HepG2 (cell line): ENCODE data around the gene POLA1. TPM values are rescaled to one million over a fixed set of nuclear protein-coding genes. Genes with fewer than 3 reads are reported as not detected.

ENCODE experiments used
- ATAC-seq: fragments of 200-7000 bp; cut with Tn5 transposase; 3 replicates; pipeline ENCODE4 v1.9.1; 2020; ENCODE audit warnings: mild to moderate bottlenecking, moderate library complexity
- BruUV-seq: library from RNA; stranded (reverse); fragments of 400-500 nt; replicated peaks from 2 replicates; lab custom pipeline; 2021; lab: Mats Ljungman, UMichigan
- CTCF ChIA-PET: fragments of 300-600 bp; formaldehyde crosslinking; extraction: SDS; loops from one replicate; lab custom pipeline; 2021; ENCODE audit warnings: low total read pairs, inconsistent platforms, low intra/inter-chr PET ratio; lab: Yijun Ruan, JAX
- POLR2A ChIA-PET: fragments of 350-600 bp; sonication (Branson Sonifier 250); formaldehyde crosslinking; loops from one replicate; lab custom pipeline; 2020; ENCODE audit warnings: antibody characterized with exemption, inconsistent platforms; lab: Yijun Ruan, JAX
- DNase-seq: peaks from one replicate; pipeline ENCODE4 v3.0.0-alpha.2; 2015; ENCODE audit warnings: low spot score
- FAIRE-seq: peaks from 3 replicates; lab custom pipeline; 2011; peaks lifted over from hg19 to GRCh38; lab: Jason Lieb, UNC
- H2AFZ ChIP-seq: one replicate; pipeline ENCODE4 v1.6.1; 2011; ENCODE audit warnings: low read length, inconsistent platforms
- H3K27ac ChIP-seq: fragments of 300-600 bp; 3 replicates; pipeline ENCODE4 v1.8.0; 2011; ENCODE audit warnings: mixed run types, mild to moderate bottlenecking, mixed read lengths, low read length, inconsistent platforms; ENCODE audit not compliant: insufficient read depth; ENCODE audit errors: extremely low read length
- H3K27me3 ChIP-seq, 2 experiments: fragments of 200-600 bp in 1 of 2; 2 replicates in 1 of 2; 3 replicates in 1 of 2; pipeline versions ENCODE4 v1.6.0 to v1.8.0; 2011; ENCODE audit warnings: low read length in 2 of 2, mild to moderate bottlenecking in 2 of 2, moderate library complexity in 2 of 2, inconsistent platforms in 1 of 2; ENCODE audit not compliant: insufficient read depth in 2 of 2, control insufficient read depth in 1 of 2
- H3K36me3 ChIP-seq, 2 experiments: fragments of 200-600 bp in 1 of 2; replicated peaks in 1 of 2; 2 replicates in 1 of 2; 3 replicates in 1 of 2; pipeline versions ENCODE4 v1.5.1 to v1.8.0; 2011; ENCODE audit warnings: low read length in 2 of 2, inconsistent platforms in 1 of 2; ENCODE audit not compliant: insufficient read depth in 2 of 2, control insufficient read depth in 1 of 2
- H3K4me1 ChIP-seq: 2 replicates; pipeline ENCODE4 v1.5.1; 2012; ENCODE audit warnings: low read length, inconsistent platforms; ENCODE audit not compliant: insufficient read depth
- H3K4me2 ChIP-seq: 2 replicates; pipeline ENCODE4 v1.6.0; 2011; ENCODE audit warnings: low read depth, low read length, inconsistent platforms
- H3K4me3 ChIP-seq, 3 experiments: fragments of 200-600 bp in 1 of 3; sonication (generic), shearing (Covaris generic) in 1 of 3; replicated peaks in 1 of 3; 2 replicates each; pipeline ENCODE4 v1.5.1; 2011 to 2016; ENCODE audit warnings: low read length in 3 of 3, inconsistent platforms in 2 of 3, low read depth in 2 of 3, mild to moderate bottlenecking in 2 of 3, control low read depth in 1 of 3, mixed read lengths in 1 of 3; ENCODE audit not compliant: insufficient read depth in 1 of 3
- H3K79me2 ChIP-seq: one replicate; pipeline ENCODE4 v1.6.1; 2011; ENCODE audit warnings: low read length, inconsistent platforms; ENCODE audit not compliant: insufficient read depth
- H3K9ac ChIP-seq: 2 replicates; pipeline ENCODE4 v1.6.0; 2011; ENCODE audit warnings: mild to moderate bottlenecking, low read depth, low read length, inconsistent platforms; ENCODE audit not compliant: insufficient read depth
- H3K9me3 ChIP-seq: 2 replicates; pipeline ENCODE4 v1.5.1; 2012; ENCODE audit warnings: mild to moderate bottlenecking, low read length
- H4K20me1 ChIP-seq: 2 replicates; pipeline ENCODE4 v1.6.0; 2011; ENCODE audit warnings: inconsistent platforms, mild to moderate bottlenecking, low read length, moderate library complexity; ENCODE audit not compliant: insufficient read depth
- ATAD3A ChIP-seq: sonication (generic); formaldehyde crosslinking; IDR thresholded peaks from 2 replicates; pipeline ENCODE4 v1.4.0; 2020; ENCODE audit warnings: missing genetic modification reagents
- BHLHE40 ChIP-seq: IDR thresholded peaks from 2 replicates; pipeline ENCODE4 v1.6.1; 2011; ENCODE audit warnings: low read length, improper control_type of control experiment
- CAMTA2 ChIP-seq: sonication (generic); formaldehyde crosslinking; IDR thresholded peaks from 2 replicates; pipeline ENCODE4 v1.4.0; 2020; ENCODE audit warnings: mild to moderate bottlenecking, missing genetic modification reagents, borderline replicate concordance
- MTF2 ChIP-seq: sonication (generic); formaldehyde crosslinking; IDR thresholded peaks from 2 replicates; pipeline ENCODE4 v1.5.0; 2020; ENCODE audit warnings: missing genetic modification reagents, borderline replicate concordance
- NPAS2 ChIP-seq: sonication (generic); formaldehyde crosslinking; IDR thresholded peaks from 2 replicates; pipeline ENCODE4 v1.8.0; 2022; ENCODE audit warnings: mild to moderate bottlenecking, missing genetic modification reagents, borderline replicate concordance
- PHF8 ChIP-seq: sonication (generic); formaldehyde crosslinking; IDR thresholded peaks from 2 replicates; pipeline ENCODE4 v1.5.0; 2020; ENCODE audit warnings: missing genetic modification reagents
- SATB2 ChIP-seq: sonication (generic); formaldehyde crosslinking; IDR thresholded peaks from 2 replicates; pipeline ENCODE4 v1.5.0; 2020; ENCODE audit warnings: missing genetic modification reagents
- SUZ12 ChIP-seq: fragments of 150-350 bp; IDR thresholded peaks from 2 replicates; pipeline ENCODE4 v1.6.1; 2014; ENCODE audit warnings: low read depth, low read length
- TEAD2 ChIP-seq: sonication (generic); formaldehyde crosslinking; IDR thresholded peaks from 2 replicates; pipeline ENCODE4 v1.9.0; 2021; ENCODE audit warnings: missing genetic modification reagents
- WIZ ChIP-seq: sonication (generic); formaldehyde crosslinking; IDR thresholded peaks from 2 replicates; pipeline ENCODE4 v1.5.1; 2020; ENCODE audit warnings: mild to moderate bottlenecking, missing genetic modification reagents
- ZFP82 ChIP-seq: sonication (generic); formaldehyde crosslinking; IDR thresholded peaks from 2 replicates; pipeline ENCODE4 v1.5.1; 2020; ENCODE audit warnings: mild to moderate bottlenecking, missing genetic modification reagents, borderline replicate concordance
- ZNF333 ChIP-seq: sonication (generic); formaldehyde crosslinking; IDR thresholded peaks from 2 replicates; pipeline ENCODE4 v1.4.0; 2020; ENCODE audit warnings: mild to moderate bottlenecking, missing genetic modification reagents, borderline replicate concordance
- ZNF432 ChIP-seq: sonication (generic); formaldehyde crosslinking; IDR thresholded peaks from 2 replicates; pipeline ENCODE4 v1.5.0; 2020; ENCODE audit warnings: missing genetic modification reagents, mild to moderate bottlenecking, borderline replicate concordance
- ZNF598 ChIP-seq: sonication (generic); formaldehyde crosslinking; IDR thresholded peaks from 2 replicates; pipeline ENCODE4 v1.5.1; 2020; ENCODE audit warnings: mild to moderate bottlenecking, missing genetic modification reagents, borderline replicate concordance
- ZNF737 ChIP-seq: sonication (generic); formaldehyde crosslinking; IDR thresholded peaks from 2 replicates; pipeline ENCODE4 v1.5.0; 2020; ENCODE audit warnings: missing genetic modification reagents, mild to moderate bottlenecking, borderline replicate concordance
- ZNF839 ChIP-seq: sonication (generic); formaldehyde crosslinking; IDR thresholded peaks from 2 replicates; pipeline ENCODE4 v1.4.0; 2020; ENCODE audit warnings: missing genetic modification reagents, mild to moderate bottlenecking, borderline replicate concordance
- WGBS: methylation state at CpG from one replicate; pipeline ENCODE4 v1.1.6; 2017; ENCODE audit warnings: low lambda C conversion rate; 5-methylcytosine and 5-hydroxymethylcytosine counted together
- in situ Hi-C: cut with HindIII; loops from 2 replicates; pipeline ENCODE4 v1.10.0; 2017; ENCODE audit warnings: low pct_unique_long_range_greater_than_20kb; ENCODE audit not compliant: extremely low pct_ligation_motif_present
- intact Hi-C: fragments of 100-400 bp; cut with micrococcal nuclease; formaldehyde crosslinking; loops from one replicate; pipeline ENCODE4 v1.10.0; 2022; ENCODE audit not compliant: unreplicated experiment
- polyA plus RNA-seq, 8 experiments: library from polyadenylated mRNA; depleted of rRNA in 3 of 8; stranded (reverse) in 7 of 8; unstranded in 1 of 8; fragments of >200 nt; fragmentation: Illumina TruSeq in 4 of 8; extraction: Trizol in 4 of 8; gene quantifications; 2 replicates each; pipeline versions ENCODE4 v1.2.1 to v1.2.3, GENCODE V29; 2011 to 2016; ENCODE audit warnings: low read depth in 4 of 8, missing spikeins in 1 of 8, mixed read lengths in 1 of 8; ENCODE audit not compliant: insufficient read depth in 1 of 8
- total RNA-seq, 5 experiments: library from RNA; depleted of rRNA; stranded (reverse); fragments of >200 nt; fragmentation: Illumina TruSeq; extraction: Trizol; gene quantifications; 2 replicates each; pipeline ENCODE4 v1.2.3, GENCODE V29; 2016; ENCODE audit warnings: low read depth in 1 of 5
- TF ChIP-seq, protein P1 (sequence below): sonication (generic); formaldehyde crosslinking; IDR thresholded peaks from 2 replicates; pipeline ENCODE4 v1.5.1; 2020; ENCODE audit warnings: mild to moderate bottlenecking, missing genetic modification reagents, moderate library complexity
- TF ChIP-seq, protein P2 (sequence below): fragments of 450-650 bp; IDR thresholded peaks from 2 replicates; pipeline ENCODE4 v1.6.1; 2016

POLA1 gene
- total and polyA plus RNA-seq, 2 of the 13 experiments (the other 11 are each of a cell fraction or from before 2014, with no cell fraction given) = 3.3 to 26.5 TPM

DNA sequence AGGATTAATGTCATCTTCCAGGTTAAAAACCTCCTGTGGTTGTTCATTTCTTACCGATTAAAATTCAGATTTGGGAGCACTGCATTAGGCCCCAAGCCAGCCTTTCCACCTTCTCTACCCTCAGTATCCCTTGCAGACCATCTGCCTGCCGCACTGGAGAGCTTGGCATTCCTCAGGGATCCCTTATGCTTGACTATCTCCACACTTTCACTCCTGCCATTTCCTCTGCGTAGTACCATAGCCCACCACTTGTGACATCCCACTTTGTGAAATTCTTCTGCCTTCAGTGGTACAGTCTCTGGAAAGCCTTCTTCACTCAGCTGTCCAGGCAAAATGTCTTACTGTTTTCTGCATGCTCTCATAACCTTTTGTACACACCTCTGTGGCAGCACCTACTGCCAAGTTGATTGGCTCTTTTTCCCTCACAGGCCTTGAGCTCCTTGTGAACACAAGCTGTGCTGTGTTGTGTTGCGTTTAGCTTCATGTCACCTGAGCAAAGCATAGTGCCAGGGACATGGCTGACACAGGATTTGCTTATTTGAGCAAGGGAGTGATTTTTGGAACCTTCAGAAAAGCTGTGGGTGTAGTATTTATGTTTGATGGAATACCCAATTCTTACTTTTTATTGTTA lies 165.6 kb downstream of the POLA1 start:
- no peak for DNase-seq
- peaks cover 6% of the 10 kb centered on the region for H3K4me1 ChIP-seq
- WGBS = 97% methylated on average over 3 of the region's 4 CpGs
- CTCF ChIA-PET = no interaction called here
- TF ChIP-seq ZNF839 = no peak
- TF ChIP-seq ZNF333 (CRISPR knock-in tag) = no peak
- TF ChIP-seq ATAD3A = no peak
- no peak for TF ChIP-seq TEAD2
- no peak for TF ChIP-seq WIZ (CRISPR knock-in tag)
- TF ChIP-seq MTF2 (CRISPR knock-in tag) = no peak
- TF ChIP-seq PHF8 (CRISPR knock-in tag) = no peak
- TF ChIP-seq ZNF432 (CRISPR knock-in tag) = no peak
- TF ChIP-seq SUZ12 = no peak
- no peak for TF ChIP-seq NPAS2 (CRISPR knock-in tag)
- TF ChIP-seq, protein P1, sequence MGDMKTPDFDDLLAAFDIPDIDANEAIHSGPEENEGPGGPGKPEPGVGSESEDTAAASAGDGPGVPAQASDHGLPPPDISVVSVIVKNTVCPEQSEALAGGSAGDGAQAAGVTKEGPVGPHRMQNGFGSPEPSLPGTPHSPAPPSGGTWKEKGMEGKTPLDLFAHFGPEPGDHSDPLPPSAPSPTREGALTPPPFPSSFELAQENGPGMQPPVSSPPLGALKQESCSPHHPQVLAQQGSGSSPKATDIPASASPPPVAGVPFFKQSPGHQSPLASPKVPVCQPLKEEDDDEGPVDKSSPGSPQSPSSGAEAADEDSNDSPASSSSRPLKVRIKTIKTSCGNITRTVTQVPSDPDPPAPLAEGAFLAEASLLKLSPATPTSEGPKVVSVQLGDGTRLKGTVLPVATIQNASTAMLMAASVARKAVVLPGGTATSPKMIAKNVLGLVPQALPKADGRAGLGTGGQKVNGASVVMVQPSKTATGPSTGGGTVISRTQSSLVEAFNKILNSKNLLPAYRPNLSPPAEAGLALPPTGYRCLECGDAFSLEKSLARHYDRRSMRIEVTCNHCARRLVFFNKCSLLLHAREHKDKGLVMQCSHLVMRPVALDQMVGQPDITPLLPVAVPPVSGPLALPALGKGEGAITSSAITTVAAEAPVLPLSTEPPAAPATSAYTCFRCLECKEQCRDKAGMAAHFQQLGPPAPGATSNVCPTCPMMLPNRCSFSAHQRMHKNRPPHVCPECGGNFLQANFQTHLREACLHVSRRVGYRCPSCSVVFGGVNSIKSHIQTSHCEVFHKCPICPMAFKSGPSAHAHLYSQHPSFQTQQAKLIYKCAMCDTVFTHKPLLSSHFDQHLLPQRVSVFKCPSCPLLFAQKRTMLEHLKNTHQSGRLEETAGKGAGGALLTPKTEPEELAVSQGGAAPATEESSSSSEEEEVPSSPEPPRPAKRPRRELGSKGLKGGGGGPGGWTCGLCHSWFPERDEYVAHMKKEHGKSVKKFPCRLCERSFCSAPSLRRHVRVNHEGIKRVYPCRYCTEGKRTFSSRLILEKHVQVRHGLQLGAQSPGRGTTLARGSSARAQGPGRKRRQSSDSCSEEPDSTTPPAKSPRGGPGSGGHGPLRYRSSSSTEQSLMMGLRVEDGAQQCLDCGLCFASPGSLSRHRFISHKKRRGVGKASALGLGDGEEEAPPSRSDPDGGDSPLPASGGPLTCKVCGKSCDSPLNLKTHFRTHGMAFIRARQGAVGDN = no peak
- TF ChIP-seq, protein P2, sequence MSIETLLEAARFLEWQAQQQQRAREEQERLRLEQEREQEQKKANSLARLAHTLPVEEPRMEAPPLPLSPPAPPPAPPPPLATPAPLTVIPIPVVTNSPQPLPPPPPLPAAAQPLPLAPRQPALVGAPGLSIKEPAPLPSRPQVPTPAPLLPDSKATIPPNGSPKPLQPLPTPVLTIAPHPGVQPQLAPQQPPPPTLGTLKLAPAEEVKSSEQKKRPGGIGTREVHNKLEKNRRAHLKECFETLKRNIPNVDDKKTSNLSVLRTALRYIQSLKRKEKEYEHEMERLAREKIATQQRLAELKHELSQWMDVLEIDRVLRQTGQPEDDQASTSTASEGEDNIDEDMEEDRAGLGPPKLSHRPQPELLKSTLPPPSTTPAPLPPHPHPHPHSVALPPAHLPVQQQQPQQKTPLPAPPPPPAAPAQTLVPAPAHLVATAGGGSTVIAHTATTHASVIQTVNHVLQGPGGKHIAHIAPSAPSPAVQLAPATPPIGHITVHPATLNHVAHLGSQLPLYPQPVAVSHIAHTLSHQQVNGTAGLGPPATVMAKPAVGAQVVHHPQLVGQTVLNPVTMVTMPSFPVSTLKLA = no peak
- no peak for TF ChIP-seq ZNF737 (CRISPR knock-in tag)
- no peak for TF ChIP-seq ZNF598 (CRISPR knock-in tag)
- TF ChIP-seq BHLHE40 = no peak
- no peak for TF ChIP-seq ZFP82 (CRISPR knock-in tag)
- no peak for TF ChIP-seq SATB2
- TF ChIP-seq CAMTA2 = no peak
- TF ChIP-seq, all 625 proteins: peak for 0
- Histone ChIP-seq H2AFZ (no peak overlapping the region), H4K20me1 (no peaks in the 10 kb centered on the region), H3K9me3 (no peaks in the 10 kb centered on the region), H3K9ac (no peak overlapping the region), H3K4me2 (no peak overlapping the region), H3K36me3 (peaks cover 0 to 4% of the 10 kb centered on the region in 2 experiments; a peak in 1 of 5 replicates), H3K27me3 (no peaks in the 10 kb centered on the region), H3K27ac (no peak overlapping the region), H3K79me2 (no peaks in the 10 kb centered on the region), H3K4me3 (no peak overlapping the region)
- intact Hi-C loops = no loop called here
- in situ Hi-C loops = no loop called here
- FAIRE-seq = no peak
- BruUV-seq = no TSS peak
- no peak for ATAC-seq
- POLR2A ChIA-PET = no interaction called here
